Ishikawa (cell line): ENCODE measurements around the gene TC2N.

Experiments used
- CEBPB ChIP-seq: IDR thresholded peaks from 2 replicates; pipeline ENCODE4 v1.6.1; 2012
- CREB1 ChIP-seq: IDR thresholded peaks from 2 replicates; pipeline ENCODE4 v1.6.1; 2012; ENCODE audit warnings: low read depth
- EGR1 ChIP-seq: IDR thresholded peaks from 2 replicates; pipeline ENCODE4 v1.6.1; 2012
- EP300 ChIP-seq: IDR thresholded peaks from 2 replicates; pipeline ENCODE4 v1.6.1; 2012; ENCODE audit warnings: borderline replicate concordance
- FOXM1 ChIP-seq: IDR thresholded peaks from 2 replicates; pipeline ENCODE4 v1.6.1; 2012; ENCODE audit warnings: low read depth, borderline replicate concordance
- MAX ChIP-seq: IDR thresholded peaks from 2 replicates; pipeline ENCODE4 v1.6.1; 2012
- NFIC ChIP-seq: IDR thresholded peaks from 2 replicates; pipeline ENCODE4 v1.6.1; 2012
- RAD21 ChIP-seq: IDR thresholded peaks from 2 replicates; pipeline ENCODE4 v1.6.1; 2012; ENCODE audit warnings: low read depth
- REST ChIP-seq: IDR thresholded peaks from 2 replicates; pipeline ENCODE4 v1.6.1; 2012; ENCODE audit warnings: low read depth, mild to moderate bottlenecking
- TAF1 ChIP-seq: IDR thresholded peaks from 2 replicates; pipeline ENCODE4 v1.6.1; 2012; ENCODE audit warnings: low read depth, mild to moderate bottlenecking
- TCF12 ChIP-seq: IDR thresholded peaks from 2 replicates; pipeline ENCODE4 v1.6.1; 2012; ENCODE audit warnings: low read depth
- TEAD4 ChIP-seq: IDR thresholded peaks from 2 replicates; pipeline ENCODE4 v1.6.1; 2012
- USF1 ChIP-seq: IDR thresholded peaks from 2 replicates; pipeline ENCODE4 v1.6.1; 2012
- YY1 ChIP-seq: IDR thresholded peaks from 2 replicates; pipeline ENCODE4 v1.6.1; 2012; ENCODE audit warnings: low read depth
- ZBTB7A ChIP-seq: IDR thresholded peaks from 2 replicates; pipeline ENCODE4 v1.6.1; 2012; ENCODE audit warnings: low read depth

Gene TC2N

DNA sequence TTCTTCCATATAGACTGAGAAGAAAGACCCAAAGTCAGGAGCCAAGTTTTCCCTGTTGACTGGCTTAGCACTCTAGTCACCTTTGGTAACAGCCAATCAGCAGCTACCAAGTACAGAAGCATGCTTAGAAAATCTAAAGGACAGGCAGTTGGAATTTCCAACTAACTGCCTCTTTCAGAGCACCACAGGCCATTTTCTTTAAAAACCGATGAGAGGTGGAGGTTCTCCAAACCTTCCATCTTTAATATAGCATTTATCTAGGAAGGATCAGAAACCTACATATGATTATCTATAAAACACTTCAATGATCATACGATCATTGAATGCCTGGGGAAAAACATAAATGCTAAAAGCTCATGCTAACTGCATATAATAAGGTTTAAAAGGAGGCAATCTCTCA, 135.3 kb downstream of the TC2N start, which contains the start of gene CATSPERB:
CATSPERB (minus strand) TSS at position 101 of the 400 bp plus-strand sequence. CDS start 2,607 bp downstream, outside the sequence.
- TF ChIP-seq FOXM1: no peak
- no peak for TF ChIP-seq TAF1
- TF ChIP-seq CEBPB: no peak
- no peak for TF ChIP-seq EGR1
- TF ChIP-seq YY1: no peak
- TF ChIP-seq CREB1: no peak
- TF ChIP-seq TEAD4: no peak
- TF ChIP-seq USF1: no peak
- no peak for TF ChIP-seq EP300
- TF ChIP-seq REST: no peak
- no peak for TF ChIP-seq MAX
- no peak for TF ChIP-seq TCF12
- TF ChIP-seq NFIC: no peak
- TF ChIP-seq ZBTB7A: no peak

DNA sequence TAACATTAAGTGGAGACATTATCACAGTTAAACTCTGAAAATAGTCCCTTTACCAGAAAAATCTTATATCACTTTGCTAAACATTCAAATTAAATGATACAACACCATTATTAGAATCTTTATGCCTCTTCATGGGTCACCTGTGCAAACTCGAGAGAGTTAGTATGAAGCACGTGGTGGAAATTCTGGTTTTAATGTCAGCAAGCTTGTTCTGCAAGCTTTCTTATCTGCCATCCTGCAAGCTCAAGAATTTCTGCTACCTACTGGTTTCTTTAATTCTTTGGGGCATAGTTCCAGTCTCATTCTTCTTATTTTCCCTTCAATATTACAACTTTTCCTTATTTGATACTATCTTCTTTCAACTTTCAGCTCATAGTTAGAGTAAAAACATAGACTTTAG, 136.3 kb downstream of the TC2N start:
- no peak for TF ChIP-seq YY1
- TF ChIP-seq TCF12: no peak
- no peak for TF ChIP-seq EGR1
- no peak for TF ChIP-seq TEAD4
- no peak for TF ChIP-seq REST
- TF ChIP-seq EP300: no peak
- TF ChIP-seq RAD21: no peak

GRCh38 chr14:91729756-91730155, 137.6 kb downstream of the TC2N start:
- TF ChIP-seq NFIC: no peak
- TF ChIP-seq CREB1: no peak
